Endometrial microvascular endothelial cells (primary cell): ENCODE data around the gene TEC. TPM values are rescaled to one million over a fixed set of nuclear protein-coding genes. Genes with fewer than 3 reads are reported as not detected.
"Not testable (repeated sequence)": the region's sequence is repeated elsewhere in the genome, so short reads cannot be mapped to it uniquely, and the experiment has no call there.

Experiments used
- in situ Hi-C: cut with HindIII; loops from 2 replicates; pipeline ENCODE4 v1.10.0; 2017; ENCODE audit warnings: low sequenced_read_pairs, low pct_unique_long_range_greater_than_20kb; ENCODE audit errors: inconsistent ontology term
- total RNA-seq: library from RNA; depleted of rRNA; stranded (reverse); fragments of >200 nt; gene quantifications from one replicate; pipeline ENCODE4 v1.2.3, GENCODE V29; 2015; ENCODE audit errors: inconsistent ontology term

Gene TEC
- total RNA-seq, 1 donor from 2014 or later = 0.74 TPM

DNA sequence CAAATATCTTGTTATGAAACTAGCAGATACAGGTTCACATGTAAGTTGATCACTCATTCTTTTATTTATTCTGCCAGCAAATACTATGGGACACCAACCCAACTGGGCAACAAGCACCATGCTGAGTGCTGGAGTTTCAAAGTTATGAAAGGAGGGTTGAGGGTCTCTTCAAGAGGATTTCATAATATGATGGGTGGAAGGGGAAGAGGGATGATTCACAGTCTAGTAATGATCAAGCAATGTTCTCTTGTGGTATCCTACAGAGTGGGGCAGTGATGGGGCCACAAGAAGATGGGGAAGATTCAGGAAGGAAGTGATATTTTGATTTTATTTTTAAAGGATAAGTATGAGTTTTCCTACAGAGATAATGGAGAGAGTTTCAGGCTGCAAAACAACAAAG lies 89.4 kb downstream of the TEC start:
- in situ Hi-C loops = no loop called here

DNA sequence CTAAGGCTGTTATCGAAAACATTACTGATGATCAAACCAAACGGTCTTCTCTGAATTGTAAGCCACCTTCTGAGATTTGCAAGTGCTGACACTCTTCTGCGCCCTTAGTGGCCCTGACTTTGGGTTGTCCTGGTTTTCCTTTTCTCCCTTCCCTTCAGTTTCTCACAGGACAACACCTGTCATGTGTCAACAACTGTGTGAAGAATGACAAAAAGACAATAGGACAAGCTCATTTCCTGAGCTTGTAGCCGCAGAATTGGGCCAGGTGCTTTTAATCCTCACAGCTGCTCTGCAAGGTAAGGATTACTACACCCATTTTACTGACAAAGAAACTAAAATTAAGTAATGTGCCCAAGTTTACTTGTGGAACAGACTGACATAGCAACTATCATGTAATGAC lies 90.7 kb downstream of the TEC start:
- in situ Hi-C loops = no loop called here

DNA sequence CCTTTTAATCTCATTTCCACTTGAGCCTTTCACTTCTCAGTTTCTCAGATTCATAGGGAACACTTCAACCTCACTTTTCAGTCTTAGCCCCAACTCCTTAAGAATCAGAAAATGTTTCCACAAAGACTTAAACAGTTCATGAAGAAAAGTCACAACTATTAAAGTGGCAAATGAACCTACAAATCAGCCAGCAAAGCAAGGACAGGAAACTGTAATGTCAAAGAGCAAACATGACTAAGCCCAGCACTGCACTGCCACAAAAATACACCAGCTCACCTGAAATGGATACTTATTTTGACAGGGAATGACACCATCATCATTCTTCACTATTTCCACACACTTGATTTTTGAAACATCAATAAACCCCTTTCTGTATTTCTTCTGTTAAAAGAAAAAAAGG lies 93.8 kb downstream of the TEC start:
- in situ Hi-C loops = no loop called here

DNA sequence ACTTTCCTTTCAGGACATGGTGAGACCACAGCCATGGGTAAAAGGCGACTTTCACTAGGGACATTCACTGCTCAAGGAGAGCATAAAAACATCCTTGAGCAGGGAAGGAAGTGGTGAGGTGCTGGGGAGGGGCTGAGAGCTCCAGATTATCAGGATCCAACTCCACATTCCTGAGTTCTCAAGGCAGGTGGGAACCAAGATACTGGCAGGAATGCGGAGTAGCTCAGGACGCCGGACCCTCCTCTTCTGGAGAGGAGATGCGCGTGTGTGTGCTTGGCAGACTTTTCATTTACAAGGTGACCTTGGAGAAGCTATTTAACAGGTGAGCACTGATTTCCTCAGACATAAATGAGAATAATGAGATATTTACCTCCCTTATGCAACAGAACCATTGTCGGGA lies 94.3 kb downstream of the TEC start:
- in situ Hi-C loops = no loop called here

DNA sequence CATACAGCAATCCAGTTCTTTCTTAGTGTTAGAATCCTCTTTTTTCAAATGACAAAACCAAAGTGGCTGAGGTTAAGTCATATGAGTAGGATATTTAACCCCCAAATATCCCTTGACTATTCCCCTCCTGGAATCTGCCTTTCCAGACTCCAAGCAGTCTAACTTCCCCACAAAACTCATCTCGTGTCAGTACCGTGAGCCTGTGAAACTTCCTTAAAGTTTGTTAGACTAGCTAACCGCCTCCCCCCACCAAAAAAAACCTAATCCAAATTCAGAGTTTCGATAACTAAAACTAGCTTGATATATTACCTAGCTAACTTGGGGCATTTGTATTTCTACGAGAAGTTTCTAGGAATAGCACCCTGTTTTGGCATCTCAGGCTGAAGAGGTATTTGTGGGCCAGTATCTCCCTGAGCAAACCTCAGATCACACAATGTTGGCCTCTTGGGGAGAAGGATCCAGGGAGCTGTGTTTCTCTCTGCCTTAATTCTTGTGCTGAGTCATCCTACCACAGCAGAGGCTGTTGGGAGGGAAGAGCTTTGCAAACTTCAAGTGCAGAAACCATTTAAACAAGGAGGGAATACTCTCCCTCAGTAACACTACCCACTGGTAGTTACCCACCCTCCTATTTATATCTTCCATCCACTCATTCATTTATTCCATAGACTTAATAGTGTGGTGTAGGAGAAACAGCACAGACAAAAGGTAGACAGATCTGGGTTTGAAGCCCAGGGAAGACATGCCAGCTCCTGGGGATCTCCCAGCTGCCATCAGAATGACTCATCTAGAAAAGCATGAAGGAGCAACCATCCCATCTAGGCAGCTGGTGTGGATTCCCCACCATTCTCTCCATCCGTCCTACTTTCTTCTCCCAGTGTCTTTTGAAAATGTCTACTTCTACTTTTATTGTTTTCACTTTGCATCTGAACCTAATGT lies 96.3 kb downstream of the TEC start:
- in situ Hi-C loops = no loop called here

DNA sequence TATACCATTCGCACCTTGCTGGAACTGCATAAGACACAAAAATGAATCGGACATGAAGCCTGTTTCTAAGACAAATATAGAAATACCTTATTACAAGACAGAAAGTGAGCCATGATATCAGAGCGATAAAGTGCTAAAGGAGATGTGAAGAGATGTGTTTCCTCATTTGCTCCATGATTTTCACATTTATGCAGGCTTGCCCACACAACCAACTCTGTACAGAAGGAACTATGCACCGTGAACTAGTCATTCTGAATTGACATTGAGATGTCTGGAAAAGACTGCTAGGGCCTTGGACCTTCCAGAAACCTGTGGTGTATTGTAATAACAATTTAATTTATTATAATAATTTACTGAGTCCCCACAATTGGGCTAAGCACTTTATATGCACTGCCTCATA lies 97.0 kb downstream of the TEC start:
- in situ Hi-C loops = no loop called here

DNA sequence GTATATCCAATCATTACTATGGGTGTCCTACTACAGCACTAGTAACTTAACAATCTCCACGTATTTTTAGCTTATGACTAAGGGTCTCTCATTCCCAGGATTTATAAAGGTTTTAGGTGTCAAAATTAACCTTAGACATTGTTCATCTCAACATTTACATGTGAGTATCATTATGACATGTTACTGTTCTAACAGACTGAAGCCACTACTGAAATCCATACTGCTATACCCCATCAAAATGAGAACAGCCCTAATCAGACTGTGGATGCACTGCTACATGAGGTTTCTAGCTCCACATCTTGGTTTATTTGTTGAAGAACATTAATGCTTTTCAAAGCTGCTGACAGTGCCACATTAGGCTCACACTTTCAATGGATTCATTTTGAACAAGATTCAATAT lies 100.0 kb downstream of the TEC start:
- in situ Hi-C loops = no loop called here

DNA sequence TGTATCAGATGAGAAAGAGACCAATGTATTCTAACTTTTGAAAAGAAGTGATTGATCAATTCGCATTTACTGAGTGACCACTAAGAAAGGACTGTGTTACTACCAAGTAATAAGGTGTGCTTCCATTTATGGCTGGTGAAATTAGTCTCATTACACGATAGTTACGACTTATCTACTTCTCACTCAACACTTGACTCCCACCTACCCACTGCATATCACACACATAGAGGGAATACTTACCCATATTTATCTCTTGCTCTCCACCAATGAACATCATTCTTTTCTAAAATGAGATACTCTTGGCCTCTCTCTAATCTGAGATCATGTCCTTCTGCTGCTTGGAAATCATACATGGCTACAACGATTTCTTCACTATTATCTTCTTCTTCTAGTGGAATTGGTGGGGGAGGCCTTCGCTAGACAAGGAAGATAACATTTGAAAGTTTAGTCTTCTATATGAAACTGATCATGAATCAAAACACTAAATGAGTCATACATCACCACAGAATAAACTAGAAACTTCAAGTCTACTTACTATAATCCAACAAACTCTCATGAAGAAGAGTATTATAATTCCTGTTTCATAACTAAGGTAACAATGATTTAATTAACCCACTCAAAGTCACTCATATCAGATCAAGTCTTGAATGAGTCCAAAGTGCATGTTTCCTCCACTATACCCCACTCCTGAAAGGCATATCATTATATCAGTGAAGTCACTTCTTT lies 101.9 kb downstream of the TEC start:
- in situ Hi-C loops = no loop called here

DNA sequence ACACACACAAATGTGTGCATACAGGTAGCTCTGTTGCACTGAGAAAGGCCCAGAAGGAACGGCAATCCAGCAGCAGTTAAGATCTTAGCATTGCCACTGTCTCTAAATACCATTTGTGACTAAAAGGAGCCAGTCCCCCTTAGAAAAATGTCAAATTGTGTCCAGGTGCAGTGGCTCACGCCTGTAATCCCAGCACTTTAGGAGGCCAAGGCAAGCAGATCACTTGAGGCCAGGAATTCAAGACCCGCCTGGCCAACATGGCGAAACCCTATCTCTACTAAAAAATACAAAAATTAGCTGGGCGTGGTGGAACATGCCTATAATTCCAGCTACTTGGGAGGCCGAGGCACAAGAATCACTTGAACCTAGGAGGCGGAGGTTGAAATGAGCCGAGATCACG lies 105.1 kb downstream of the TEC start:
- in situ Hi-C loops = not testable (repeated sequence)

DNA sequence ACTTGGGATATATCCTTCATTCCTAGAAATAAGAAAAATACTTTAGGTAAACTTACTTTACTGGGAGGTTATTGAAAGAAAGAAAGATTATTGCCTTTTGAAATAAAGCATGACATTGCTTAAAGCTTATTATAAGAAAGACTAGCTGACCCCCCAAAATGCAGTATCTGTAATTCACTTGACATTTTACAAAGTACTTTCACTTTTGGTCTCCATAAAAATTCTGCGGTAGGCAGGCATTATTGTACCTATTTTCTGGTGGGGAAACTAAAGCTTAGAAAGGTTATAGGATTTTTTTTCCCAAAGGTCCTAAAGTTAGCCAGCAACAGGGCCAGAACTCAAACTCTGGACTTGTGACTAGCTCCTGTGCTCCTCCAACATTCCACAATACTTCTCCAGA lies 105.9 kb downstream of the TEC start:
- in situ Hi-C loops = no loop called here

DNA sequence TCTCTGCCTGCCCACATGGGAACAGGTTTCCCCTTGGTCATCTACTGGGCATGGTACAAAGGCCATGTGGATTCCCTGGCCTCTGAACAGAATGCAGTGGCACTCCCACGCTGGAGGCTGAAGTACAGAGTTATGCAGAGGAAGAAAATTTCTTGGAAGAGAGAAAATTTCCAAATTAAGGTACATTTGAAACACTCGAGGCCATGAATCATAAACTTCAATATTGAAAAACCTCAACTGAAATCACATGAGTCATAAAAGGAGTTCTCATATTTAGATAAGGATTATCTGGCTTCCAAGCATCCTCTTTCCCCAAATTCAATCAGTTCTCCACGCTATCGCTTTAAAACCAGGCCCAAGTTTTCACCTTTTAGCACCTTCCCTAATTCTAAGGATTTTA lies 107.5 kb downstream of the TEC start:
- in situ Hi-C loops = no loop called here

DNA sequence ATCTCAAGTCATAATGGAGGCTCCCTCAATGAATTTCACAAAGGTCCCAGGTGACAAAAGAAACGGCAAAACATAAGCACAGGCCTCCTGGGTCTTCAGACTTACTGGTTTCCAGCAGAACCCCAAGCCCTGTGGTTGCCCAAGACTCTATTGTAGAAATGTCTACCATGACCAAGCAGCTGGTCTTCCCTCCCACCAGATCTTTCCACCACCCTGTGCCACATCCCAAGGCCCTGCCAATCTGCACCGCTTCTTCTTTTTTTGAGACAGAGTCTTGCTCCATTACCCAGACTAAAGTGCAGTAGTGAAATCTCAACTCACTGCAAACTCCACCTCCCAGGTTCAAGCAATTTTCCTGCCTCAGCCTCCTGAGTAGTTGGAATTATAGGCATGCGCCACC lies 112.4 kb downstream of the TEC start:
- in situ Hi-C loops = no loop called here

DNA sequence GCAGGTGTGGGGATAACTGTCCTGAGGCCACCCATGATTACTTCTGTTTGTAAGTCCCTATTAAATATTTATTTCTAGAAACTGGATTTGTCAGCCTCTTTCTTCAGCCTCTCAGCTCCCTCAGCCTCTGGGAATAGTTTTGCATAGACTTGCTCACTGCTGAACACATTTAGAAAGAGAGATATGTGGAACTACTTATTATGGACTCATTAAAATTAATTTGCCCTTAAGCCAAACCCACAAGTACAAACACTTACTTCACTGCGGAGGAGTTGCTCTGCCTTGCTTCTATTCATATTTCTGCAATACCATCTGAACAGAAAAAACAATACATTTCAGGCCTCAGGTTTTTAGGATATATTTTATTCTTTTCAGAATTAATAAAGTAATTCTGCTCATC lies 113.2 kb downstream of the TEC start:
- in situ Hi-C loops = no loop called here

DNA sequence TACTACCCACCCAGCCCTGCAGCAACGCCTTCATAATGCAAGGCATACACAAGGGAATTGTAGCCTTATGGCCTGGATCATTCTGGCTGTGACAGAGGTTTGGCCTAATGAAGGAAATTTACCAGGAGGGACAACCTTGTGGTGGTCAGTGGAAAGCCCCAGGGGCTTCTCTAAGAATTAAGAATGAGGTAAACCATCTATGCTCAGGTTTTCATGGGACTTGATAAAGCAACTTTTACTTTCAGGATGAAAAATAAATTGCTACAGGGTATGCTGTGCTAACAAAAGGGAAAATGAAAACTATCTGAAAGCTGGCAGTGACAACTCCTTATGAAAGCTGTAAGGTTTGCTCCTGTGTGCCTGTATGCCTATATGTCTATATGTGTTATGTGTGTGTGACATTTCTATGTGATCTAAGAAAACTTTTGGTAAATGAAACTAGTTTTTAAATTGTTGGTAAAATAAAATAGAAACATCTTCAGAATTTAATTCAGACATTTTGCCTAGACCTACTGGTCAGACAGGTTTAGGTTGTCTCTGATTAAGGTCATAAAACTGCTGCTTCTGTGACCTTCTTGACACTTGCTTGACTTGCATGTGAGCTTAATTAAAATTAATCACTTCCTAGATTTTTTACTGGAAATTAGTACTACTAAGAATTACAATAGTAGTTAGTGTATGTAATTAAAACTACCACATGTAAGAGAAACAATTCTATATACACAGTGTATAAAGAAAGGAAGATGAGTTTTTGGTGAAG lies 115.7 kb downstream of the TEC start:
- in situ Hi-C loops = no loop called here

DNA sequence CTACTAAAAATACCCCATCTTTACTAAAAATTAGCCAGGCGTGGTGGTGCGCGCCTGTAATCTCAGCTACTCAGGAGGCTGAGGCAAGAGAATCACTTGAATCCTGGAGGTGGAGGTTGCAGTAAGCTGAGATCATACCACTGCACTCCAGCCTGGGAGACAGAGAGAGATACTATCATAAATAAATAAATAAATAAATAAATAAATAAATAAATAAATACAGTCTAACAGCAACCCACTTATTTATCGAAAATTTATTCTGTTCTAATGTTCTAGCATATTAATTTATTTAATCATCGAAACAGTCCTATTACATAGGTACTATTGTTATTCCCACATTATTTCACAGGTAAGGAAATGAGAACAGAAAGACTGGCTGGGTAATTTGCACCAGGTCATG lies 117.4 kb downstream of the TEC start:
- in situ Hi-C loops = no loop called here

DNA sequence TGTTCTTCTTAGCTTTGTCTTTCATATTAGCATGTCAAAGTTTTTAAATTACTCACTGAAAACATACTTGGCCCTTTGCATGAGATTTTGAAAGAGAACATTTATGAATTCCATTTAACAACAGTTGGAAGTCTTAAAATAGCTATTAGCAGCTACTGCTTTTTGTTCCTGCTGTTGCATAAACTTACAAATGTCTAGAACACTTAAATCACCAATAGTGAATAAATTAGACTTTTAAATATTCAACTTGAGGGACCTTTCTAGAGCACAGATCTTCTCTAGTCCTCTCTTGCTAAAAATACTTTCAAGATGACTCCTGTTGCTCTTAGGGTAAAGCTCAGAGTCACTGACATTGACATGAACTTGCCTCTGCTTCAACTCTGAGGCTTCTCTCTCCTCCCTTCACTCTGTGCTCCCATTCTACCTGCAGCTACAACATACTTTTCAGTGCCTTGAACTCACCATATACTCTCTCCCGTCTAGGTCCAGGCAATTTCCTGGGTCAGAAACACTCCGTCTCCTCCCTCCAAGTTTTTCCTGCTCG lies 119.7 kb downstream of the TEC start:
- in situ Hi-C loops = no loop called here

DNA sequence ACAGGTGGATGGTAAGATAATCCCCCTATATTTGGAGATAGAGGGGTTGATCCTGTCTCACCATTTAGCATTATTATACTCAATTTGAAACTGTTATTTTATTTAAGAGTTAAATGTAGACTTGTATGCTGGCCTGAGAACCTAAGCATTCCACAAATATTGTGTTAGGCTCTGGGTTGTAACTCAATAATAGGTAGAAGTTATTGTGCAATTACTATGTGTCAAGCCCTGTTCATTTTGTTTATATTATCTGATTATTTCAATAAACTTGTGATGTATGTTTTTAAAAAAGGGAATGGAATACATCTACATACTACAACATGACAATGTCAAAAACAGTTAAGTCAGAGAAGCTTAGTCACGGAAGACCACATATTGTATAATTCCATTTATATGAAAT lies 122.0 kb downstream of the TEC start:
- in situ Hi-C loops = no loop called here

DNA sequence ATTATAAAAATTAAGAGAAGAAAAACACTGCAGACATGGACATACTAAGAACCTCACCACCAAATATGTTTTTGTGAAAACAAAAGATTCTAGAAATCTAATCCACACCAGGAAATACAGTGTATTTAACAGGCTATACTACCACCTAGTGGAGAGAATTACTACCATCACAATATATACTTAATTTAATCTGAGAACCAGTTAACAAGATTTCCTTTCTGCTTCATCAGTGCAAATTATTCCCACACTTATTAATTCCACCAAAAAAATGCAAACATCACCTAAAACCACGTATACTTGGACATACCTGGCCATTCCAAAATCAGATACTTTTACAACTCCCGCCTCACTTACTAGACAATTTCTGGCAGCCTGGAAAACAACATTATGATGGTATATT lies 128.6 kb downstream of the TEC start:
- in situ Hi-C loops = no loop called here

DNA sequence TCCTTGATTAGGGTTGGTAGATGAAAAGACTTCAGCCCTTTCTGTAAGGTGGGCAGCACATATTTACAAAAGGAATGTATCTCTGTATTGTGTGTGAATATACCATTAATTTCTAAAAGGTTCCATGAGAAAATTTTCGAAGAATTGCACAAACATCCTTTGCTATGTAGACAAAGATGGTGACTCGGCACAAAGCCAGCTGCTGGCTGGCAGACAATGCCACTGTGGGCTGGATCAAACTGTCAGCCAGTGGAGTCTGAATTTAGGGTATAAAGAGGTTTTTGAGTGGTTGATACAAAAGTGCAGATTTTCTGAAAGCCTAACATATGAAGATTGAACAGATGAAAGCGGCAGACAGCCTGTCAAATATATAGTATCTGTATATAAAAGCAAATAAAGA lies 129.9 kb downstream of the TEC start:
- in situ Hi-C loops = no loop called here
